ENCODE results near the gene TMEM117.
"Not testable (repeated sequence)": the region's sequence is repeated elsewhere in the genome, so short reads cannot be mapped to it uniquely, and the experiment has no call there.

Gene TMEM117

DNA sequence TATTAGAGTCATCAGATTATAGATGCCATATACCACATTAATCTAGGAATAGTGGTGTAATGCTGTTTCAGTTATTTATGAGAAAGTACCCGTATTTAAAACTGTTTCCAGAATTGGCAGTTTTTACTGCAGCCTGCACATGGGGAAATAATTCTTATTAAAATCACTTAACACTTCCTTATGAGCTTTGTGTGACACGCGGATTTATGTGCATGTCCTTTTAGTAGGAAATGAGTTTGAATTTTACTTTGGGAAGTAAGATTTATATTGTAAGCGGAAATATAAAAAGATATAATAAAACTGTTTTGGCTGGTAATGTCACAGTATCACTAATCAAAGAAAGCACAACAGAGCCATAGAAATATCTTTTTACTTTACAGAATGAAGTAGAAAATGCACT, 132.9 kb downstream of the TMEM117 start:
- no peak for DNase-seq

- DNase-seq: no peak
Observed at GRCh38 chr12:43969882-43970281, 134.0 kb downstream of the TMEM117 start.

- no peak for DNase-seq
Observed at GRCh38 chr12:43973385-43973784, 137.5 kb downstream of the TMEM117 start.

GRCh38 chr12:43973993-43974392, 138.1 kb downstream of the TMEM117 start:
- no peak for DNase-seq

DNA sequence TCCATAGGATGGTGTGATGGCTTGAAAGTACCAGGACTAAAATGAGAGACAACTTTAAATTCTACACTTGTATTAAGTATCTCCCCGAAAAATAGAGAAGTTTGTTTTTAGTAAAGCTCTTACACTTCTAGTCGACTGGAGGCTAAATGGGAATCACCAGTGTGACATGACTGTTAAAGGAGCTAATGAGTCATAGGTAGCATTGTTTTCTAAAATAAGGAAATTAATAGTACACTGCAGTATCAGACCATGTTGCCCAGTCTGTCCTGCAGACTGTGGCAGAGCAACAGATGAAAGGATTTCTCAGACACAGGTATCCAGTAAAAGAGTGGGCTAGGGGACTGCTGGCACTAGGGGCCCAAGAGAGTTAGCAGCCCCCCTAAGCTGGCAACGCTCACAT, 140.1 kb downstream of the TMEM117 start:
- DNase-seq: no peak

GRCh38 chr12:43978556-43978955, 142.7 kb downstream of the TMEM117 start:
- DNase-seq: no peak

DNA sequence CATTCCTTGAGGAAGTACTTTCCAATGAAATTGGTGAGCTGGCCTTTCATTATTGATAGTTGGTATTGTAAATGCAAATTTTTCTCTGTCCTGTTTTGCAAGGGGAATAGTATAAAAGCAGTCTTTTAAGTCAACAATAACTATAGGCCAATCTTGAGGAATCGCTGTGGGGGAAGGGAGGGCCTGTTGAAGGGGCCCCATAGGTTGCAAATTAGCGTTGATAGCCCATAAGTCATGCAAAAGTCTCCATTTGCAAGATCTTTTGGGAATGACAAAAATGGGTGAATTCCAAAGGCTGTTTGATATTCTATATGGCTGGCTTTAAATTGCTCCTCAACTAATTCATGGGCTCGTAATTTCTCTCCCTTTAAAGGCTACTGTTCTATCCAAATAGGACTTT, 143.6 kb downstream of the TMEM117 start:
- DNase-seq: no peak

DNA sequence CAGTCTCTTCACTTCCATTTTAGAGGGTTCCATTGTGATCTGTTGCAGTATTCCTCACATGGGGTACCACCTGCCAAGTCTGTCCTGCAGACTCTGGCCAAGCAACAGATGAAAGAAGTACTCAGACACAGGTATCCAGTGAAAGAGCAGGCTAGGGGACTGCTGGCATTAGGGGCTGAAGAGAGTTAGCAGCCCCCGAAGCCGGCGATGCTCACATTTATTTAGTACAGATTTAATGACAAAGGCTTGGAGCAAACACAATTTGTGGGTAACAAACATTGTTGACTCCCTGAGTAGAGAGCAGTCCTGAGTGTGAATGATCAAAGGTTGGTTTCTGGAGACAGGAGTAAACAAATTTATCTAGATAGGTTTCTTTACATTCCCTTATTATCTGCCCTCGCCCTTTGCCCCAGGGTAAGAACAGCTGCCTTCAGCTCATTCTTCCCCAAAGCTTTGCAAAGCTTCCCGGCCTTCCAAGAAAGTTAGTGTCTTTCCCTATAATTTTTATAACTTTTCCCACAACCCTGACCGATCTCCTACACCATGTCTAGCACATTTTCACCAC, 144.8 kb downstream of the TMEM117 start:
- no peak for DNase-seq

- DNase-seq: no peak
Observed at GRCh38 chr12:43981726-43982125, 145.8 kb downstream of the TMEM117 start.

DNA sequence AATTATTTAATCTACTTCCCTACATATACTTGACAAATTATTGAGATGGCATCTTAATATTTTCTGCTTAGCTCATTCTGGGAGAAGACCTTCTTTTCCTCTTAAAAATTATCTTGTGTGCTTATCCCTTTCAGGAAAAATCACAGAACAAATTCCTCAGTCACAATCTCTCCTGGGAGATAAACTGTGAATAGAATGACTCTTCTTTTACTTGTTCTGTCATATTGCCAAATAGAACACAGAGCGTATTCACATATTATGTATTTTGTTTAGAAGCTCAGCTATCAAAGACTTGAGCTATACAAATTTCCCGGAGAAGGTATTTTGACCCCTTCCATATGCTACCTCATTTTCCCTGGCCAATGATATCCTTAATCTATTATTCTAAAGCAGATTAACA, 146.7 kb downstream of the TMEM117 start:
- DNase-seq: no peak

DNA sequence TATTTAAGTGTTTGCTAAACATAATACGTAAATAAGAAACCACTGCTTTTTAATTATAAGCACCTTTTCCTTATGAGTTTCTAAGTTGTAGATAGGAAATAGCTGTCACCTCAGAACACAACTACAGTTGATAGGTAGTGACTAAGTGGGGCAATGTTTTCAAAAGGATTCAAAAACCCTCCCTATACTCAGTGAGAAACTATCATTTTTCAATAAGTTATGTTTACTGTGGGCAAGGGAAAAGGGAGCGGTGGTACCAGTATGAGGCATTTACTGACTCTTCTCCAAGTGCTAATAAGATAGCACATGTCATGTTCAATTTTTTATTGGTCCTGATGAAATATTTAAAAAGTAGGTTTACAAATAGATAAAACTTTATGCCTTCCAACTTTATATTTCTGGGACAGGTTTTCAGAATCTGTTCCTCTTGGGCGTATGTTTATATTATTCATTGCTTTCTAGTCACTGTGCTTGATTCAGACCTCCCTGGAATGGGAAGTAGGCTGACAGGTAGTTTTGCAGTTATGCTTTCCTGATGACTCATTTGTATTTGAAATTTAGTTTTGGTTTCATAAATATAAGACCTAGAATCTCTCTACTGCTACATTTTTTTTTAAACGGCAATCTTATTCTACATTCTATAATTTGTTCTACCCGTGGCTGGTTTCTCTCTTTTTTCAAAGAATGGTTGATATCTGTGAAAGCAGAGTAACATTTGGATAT, 153.1 kb downstream of the TMEM117 start:
- no peak for DNase-seq

DNA sequence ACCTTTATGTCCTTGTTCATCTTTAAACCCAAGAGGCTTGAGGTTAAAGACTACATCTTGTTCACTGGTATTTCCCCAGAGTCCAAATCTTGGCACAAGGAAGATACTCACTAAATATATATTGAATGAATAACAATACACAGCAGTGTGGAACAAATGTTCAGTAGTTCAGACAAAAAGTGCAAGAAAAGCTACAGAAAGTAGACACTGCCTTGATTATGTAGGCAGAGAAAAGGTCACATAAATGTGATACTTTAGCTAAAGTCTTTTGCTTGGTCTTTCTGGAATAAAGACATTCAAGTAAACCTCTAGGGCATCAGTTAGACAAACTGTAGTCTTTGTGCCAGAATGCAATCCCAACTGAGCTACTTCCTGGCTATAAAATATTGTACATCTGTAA, 157.0 kb downstream of the TMEM117 start:
- no peak for DNase-seq

DNA sequence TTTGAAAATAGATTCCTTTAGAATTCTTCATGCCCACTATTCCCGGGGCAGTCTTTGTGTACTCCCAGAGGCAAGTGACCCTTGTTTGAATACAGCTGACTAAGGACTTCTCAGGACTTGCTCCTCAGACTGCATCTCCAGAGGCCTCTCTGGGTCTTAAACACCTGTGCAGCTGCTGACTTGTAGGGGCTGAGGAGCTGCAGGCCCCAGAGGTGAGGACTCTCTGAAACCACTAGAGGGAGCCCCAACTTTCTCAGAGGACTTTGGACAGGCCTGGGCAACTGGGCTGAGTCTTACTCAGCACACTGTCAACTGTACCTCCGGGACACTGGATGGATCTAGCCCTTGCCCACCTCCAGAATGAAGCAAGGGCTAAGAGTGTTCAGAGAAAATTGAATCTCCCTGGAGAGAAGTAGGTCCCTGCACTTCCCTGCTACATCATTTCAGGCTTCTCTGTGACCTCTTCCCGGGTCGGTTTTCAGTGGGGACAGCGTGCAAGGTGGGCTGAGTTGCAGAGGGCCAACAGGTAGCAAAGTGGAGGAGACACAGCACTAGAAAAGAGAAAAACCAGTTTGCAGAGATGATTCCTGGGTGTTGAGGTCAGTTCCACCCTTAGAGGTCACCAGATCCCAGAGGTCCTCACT, 164.6 kb downstream of the TMEM117 start:
- DNase-seq: no peak

- no peak for DNase-seq
Observed at GRCh38 chr12:44002607-44003006, 166.7 kb downstream of the TMEM117 start.

GRCh38 chr12:44003721-44004120, 167.8 kb downstream of the TMEM117 start:
- no peak for DNase-seq

DNA sequence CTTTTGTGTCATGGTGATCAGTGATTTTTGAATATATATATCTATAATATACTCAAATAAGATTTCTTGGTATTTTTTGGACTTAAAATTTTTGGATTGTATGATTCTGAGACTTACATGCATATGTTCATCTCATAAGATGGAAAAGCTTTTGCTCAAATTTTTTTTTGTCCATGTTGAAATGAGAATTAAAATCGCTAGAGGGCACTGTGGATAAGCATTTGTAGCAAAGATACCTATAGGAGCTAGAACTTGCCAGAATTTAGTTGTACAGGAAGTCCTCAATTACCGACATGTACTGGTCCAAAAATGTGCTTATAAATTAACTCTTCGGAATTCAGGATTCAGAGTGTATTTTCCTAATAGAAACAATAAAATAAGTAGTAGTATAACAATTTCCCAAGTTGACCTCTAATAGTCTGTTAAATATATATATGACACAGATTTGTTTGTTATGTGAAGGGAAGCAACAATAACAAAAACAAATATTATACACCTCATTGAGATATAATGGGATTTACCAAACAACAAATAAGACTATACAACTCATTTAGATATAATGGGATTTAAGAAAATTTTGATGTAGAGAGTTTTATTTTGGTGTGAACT, 179.6 kb downstream of the TMEM117 start:
- no peak for DNase-seq

GRCh38 chr12:44017216-44017615, 181.3 kb downstream of the TMEM117 start:
- no peak for DNase-seq

DNA sequence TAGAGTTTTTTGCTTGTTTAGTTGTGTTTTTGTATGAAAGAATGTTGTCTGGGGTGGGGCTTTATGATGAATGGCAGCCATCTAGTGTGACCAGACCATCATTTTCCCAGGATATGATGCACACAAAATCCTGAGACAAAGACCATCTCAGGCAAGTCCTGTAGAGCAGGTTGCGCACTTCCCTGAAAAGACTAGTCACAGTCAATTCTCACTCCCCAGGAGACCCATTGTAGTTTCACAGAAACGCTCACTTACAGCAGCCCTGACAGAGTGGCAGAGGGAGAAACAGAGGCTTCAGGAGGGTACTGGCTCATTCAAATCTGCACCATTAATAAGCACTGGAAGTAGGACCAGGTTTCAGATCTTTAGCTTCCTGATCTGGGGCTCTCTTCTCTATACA, 183.2 kb downstream of the TMEM117 start:
- no peak for DNase-seq

- DNase-seq: no peak
Observed at GRCh38 chr12:44020555-44020954, 184.7 kb downstream of the TMEM117 start.

DNA sequence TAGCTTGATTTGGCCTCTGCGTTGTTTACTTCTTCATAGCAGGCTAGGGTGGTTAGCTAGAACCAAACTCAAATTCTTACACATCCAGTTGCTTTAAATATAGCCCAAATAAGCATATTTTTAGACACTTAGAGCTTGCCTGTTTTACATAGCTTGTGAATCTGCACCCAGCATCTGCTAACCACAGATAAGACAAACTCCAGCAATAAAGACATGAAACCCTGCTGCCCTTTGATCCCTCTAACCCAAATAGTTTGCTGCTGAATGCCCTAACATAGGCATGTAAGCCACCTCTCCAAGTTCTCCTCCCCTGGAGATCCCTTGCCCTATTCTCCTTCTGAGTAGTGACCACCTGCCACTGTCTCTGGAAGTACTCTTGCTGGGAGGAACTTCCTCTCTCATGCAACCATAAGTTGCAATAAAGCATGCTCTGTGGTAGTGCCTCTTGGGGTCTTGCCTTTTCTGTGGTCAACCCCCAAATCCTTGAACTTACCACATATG, 185.6 kb downstream of the TMEM117 start:
- no peak for DNase-seq

DNA sequence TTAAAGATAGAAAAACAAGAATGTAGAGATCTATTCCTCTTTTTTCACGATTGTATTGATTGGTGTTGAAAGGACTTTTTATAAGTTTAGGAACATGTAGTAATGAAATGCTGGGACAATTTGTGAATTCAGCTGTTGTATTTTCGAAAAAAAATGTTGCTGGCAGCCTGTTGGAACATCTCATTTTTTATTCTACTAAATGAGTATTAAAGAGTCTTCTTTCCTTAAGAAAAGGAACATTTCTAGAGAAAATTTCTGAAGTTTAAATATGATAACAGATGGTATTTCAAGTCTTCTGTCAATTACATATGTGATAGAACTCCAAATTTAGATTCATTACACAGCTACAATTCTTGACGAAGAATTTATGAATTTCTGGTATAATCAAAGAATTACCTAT, 189.6 kb downstream of the TMEM117 start:
- no peak for DNase-seq

- no peak for DNase-seq
Observed at GRCh38 chr12:44026046-44026445, 190.2 kb downstream of the TMEM117 start.

DNA sequence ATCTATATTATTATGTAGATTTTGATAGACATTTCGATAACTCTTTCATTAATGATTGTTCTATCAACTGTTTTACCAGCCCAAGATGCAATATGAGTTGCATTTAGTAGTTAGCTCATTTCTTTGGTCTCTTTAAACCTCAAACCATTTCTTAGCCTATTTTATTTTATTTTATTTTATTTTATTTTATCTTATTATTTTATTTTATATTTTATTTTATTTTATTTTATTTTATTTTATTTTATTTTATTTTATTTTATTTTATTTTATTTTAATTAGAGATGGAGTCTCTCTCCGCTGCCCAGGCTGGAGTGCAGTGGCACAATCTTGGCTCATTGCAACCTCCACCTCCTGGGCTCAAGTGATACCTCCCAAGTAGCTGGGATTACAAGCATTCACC, 191.0 kb downstream of the TMEM117 start:
- not testable (repeated sequence) for DNase-seq

DNA sequence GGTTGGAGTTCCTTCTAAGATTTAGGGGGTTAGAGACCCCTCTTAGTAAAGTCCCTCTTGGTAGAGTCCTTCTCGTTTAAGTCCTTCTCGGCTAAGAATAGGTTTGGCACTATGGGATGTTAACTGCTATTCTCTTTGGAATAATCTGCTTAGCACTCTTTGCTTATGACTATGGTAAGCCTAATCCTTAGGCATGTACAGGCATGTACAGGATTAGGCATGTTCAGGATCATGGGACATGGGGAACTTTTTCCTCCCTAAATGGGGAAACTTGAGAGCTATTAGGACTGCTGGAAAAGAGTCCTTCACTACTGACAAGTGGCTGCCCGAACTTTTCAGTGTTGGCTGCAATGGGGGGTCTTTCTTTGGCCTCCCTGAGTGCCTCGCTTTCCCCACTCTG, 193.3 kb downstream of the TMEM117 start:
- DNase-seq: no peak
